Mesothelial cell of epicardium (in vitro differentiated cells): ENCODE measurements around the gene DLGAP1. TPM values are rescaled to one million over a fixed set of nuclear protein-coding genes. Genes with fewer than 3 reads are reported as not detected.

Experiments used
- DNase-seq, 2 experiments: peaks; one replicate each; pipeline ENCODE4 v3.0.0; 2021; ENCODE audit warnings: low spot score in 2 of 2; ENCODE audit not compliant: unreplicated experiment in 2 of 2
- H3K27ac Mint-ChIP-seq: 2 replicates; pipeline ENCODE4 v1.8.0; 2021; ENCODE audit warnings: mixed read lengths
- H3K27me3 Mint-ChIP-seq: 2 replicates; pipeline ENCODE4 v1.8.0; 2021; ENCODE audit warnings: low read depth, mixed read lengths
- H3K36me3 Mint-ChIP-seq: 2 replicates; pipeline ENCODE4 v1.8.0; 2021; ENCODE audit warnings: mixed read lengths
- H3K4me1 Mint-ChIP-seq: 2 replicates; pipeline ENCODE4 v1.8.0; 2021; ENCODE audit warnings: mixed read lengths
- H3K4me3 Mint-ChIP-seq: 2 replicates; pipeline ENCODE4 v1.8.0; 2021; ENCODE audit warnings: mild to moderate bottlenecking, moderate library complexity, mixed read lengths
- H3K9me3 Mint-ChIP-seq: 2 replicates; pipeline ENCODE4 v1.8.0; 2021; ENCODE audit warnings: mixed read lengths
- CTCF ChIP-seq: fragments of 200-600 bp; sonication (generic); IDR thresholded peaks from one replicate; pipeline ENCODE4 v1.5.0; 2021; ENCODE audit warnings: antibody characterized with exemption; ENCODE audit not compliant: unreplicated experiment
- microRNA-seq: library from miRNA; unstranded; fragments of <30 nt; microRNA quantifications from one replicate; pipeline ENCODE4 v1.2.0, GENCODE V29; 2021; ENCODE audit warnings: inconsistent platforms, mixed read lengths
- total RNA-seq: library from RNA; stranded (reverse); gene quantifications from 3 replicates; pipeline ENCODE4 v1.2.1, GENCODE V29; 2021

Gene DLGAP1
- total RNA-seq, 1 donor from 2014 or later, result 4.6 TPM

GRCh38 chr18:3449512-3450011, 1005.5 kb downstream of the DLGAP1 start:
- H3K27ac Mint-ChIP-seq, result peak overlapping the region; percentile 100
- no peaks in the 10 kb centered on the region for H3K27me3 Mint-ChIP-seq
- H3K9me3 Mint-ChIP-seq, result no peaks in the 10 kb centered on the region
- DNase-seq, result peak in 1 of 2 experiments; percentile 58
- peaks cover 37% of the 10 kb centered on the region for H3K4me1 Mint-ChIP-seq
- no peak for TF ChIP-seq CTCF
- peak overlapping the region; percentile 96 for H3K4me3 Mint-ChIP-seq
- no peaks in the 10 kb centered on the region for H3K36me3 Mint-ChIP-seq

GRCh38 chr18:3448838-3449511, 1006.1 kb downstream of the DLGAP1 start:
- TF ChIP-seq CTCF, result no peak
- H3K4me3 Mint-ChIP-seq, result peak overlapping the region; percentile 96
- peak overlapping the region; percentile 100 for H3K27ac Mint-ChIP-seq
- peaks cover 31% of the 10 kb centered on the region for H3K4me1 Mint-ChIP-seq
- H3K27me3 Mint-ChIP-seq, result no peaks in the 10 kb centered on the region
- H3K36me3 Mint-ChIP-seq, result no peaks in the 10 kb centered on the region
- H3K9me3 Mint-ChIP-seq, result no peaks in the 10 kb centered on the region
- peak; percentile 29 to 67 for DNase-seq

- no peak for TF ChIP-seq CTCF
- peaks cover 26% of the 10 kb centered on the region for H3K4me1 Mint-ChIP-seq
- peak overlapping the region; percentile 96 for H3K4me3 Mint-ChIP-seq
- H3K27ac Mint-ChIP-seq, result peak overlapping the region; percentile 100
- no peaks in the 10 kb centered on the region for H3K9me3 Mint-ChIP-seq
- no peaks in the 10 kb centered on the region for H3K27me3 Mint-ChIP-seq
- peak; percentile 87 to 91 for DNase-seq
- H3K36me3 Mint-ChIP-seq, result no peaks in the 10 kb centered on the region
These were observed 1006.9 kb downstream of the DLGAP1 start for GRCh38 chr18:3447895-3448837.

- Mint-ChIP-seq H3K4me3 (peak overlapping the region; percentile 96), H3K27me3 (no peaks in the 10 kb centered on the region), H3K9me3 (no peaks in the 10 kb centered on the region), H3K36me3 (no peaks in the 10 kb centered on the region), H3K27ac (peak overlapping the region; percentile 100), H3K4me1 (peaks cover 19% of the 10 kb centered on the region)
- peak in 1 of 2 experiments; percentile 71 for DNase-seq
- TF ChIP-seq CTCF, result no peak
These were observed 1007.8 kb downstream of the DLGAP1 start for GRCh38 chr18:3447068-3447894.

Small RNAs within 50 kb of the gene (microRNA-seq; reads per million reads assigned to microRNA genes)
- gene MIR6718, result not detected
